GM19351 (cell line): ENCODE measurements around the gene PRKACG.
"Not testable (repeated sequence)": the region's sequence is repeated elsewhere in the genome, so short reads cannot be mapped to it uniquely, and the experiment has no call there.

ENCODE experiments used
- ATAC-seq: cut with Tn5 transposase; IDR thresholded peaks from one replicate; pipeline ENCODE4 v1.9.1; 2021; ENCODE audit warnings: mild to moderate bottlenecking, moderate library complexity; ENCODE audit not compliant: unreplicated experiment

Gene PRKACG

DNA sequence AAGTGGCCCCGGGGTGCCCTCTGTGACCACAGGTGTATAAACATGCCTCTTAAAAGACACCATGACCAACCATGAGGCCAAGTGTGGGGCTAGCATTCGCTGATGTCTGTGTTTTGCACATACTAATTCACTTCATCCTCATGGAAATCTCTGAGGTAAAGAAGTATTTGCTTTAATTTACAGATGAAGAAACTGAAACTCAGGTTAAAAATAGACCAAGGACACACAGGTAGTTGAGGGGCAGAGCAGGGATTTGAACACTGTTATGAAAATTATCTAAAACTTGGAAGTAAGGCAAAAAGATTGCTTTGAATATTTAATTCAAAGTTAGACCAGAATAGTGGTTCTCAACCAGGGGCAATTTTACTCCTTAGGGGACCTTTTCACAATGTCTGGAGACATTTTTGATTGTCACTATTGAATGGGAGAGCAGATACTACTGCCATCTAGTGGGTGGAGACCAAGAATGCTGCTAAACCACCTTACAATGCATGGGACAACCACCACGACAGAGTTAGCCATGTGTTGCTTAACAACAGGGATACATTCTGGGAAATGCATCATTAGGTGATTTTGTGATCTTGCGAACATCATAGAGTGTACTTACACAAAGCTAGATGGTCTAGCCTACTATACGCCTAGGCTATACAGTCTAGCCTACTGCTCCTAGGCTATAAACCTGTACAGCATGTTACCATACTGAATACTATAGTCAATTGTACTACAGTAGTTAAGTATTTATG is 13.6 kb upstream of the PRKACG start:
- ATAC-seq = peak; percentile 85

DNA sequence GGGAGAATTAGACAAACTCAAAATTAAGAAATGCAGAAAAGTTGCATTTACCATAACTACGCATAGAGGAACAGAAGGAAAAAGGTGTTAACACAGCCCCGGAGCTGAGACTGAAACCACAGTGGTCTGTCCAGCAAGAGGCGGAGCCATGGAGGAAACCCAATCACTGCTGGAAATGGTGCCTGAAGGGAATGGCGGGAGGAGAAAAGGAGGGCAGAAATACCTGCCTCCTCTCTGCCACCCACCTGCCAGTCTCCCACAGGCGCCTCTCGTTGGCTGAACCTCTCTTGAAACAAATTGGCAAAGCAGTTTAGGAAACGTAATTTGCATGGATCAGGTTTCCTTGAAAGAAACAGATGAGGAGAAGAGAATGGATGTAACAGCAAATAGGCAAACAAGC is 9.7 kb upstream of the PRKACG start:
- ATAC-seq = no peak

DNA sequence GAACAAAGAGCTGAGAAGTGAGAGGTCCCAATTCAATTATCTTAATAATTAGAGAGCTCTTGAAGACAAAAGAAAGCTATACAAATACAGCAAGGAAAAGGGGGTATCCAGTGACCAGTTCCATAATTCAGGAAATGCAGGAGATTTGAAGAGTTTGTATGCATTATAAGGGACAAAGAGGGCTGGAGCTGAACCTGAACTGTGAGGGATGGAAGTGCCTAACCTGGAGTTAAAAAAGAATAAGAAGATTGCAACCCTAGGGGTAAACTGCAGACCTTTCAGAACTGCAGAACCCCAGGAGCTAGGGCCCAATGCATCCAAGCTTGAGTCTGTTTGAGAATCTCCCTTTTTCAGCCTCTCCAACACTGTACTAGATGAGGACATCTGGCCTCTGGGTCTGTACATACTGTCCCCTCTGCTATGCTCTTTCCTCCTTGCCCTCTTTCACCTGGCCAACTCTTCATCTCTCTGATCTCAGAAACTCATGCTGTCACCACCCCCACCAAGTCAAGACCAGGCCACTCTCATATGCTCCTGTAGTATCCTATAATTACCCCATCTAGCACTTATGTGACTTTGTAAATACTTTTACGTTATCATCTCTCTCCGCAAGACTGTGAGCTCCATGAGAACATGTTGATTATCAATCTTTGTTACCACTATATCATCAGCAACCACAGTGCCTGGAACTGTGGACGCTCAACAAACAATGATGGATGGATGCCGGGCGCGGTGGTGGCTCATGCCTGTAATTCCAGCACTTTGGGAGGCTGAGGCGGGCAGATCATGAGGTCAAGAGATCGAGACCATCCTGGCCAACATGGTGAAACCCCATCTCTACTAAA is 6.6 kb upstream of the PRKACG start:
- no peak for ATAC-seq

DNA sequence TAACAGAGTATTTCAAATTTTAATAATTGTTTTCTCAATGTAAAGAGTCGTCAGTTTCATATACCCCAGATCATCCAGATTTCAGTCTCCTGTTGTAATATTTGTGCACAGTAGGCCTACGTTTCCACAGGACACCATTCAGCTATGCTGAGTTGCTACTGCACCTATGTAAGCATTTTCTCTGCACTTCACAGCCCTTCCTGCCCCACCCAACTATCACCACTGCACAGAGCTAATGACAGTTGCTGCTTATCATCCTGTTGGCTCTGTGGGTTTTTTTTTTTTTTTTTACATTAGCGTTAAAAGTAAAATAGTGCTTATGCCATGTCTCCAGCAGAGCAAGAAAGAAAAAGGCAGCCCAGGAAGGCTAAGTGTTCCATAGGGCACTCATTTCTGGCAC is 5.9 kb upstream of the PRKACG start:
- no peak for ATAC-seq

DNA sequence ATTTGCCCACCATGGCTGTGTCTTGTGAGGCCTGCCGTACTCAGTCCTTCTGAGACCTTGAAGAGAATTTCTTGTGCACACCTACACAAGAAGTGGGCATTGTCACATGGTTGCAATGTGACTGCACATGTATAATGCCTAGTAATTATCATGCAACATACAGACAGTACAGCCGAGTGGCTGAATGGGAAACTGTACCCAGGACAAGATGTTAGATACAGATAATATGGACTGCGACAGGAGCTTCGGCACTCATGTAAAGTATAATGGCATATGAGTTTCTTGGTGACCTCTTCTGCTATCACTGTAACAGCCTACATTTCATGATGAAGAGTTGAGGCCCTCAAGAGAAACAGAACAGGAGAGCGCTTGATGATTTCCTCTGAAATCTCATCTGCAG is 4.8 kb upstream of the PRKACG start:
- no peak for ATAC-seq

DNA sequence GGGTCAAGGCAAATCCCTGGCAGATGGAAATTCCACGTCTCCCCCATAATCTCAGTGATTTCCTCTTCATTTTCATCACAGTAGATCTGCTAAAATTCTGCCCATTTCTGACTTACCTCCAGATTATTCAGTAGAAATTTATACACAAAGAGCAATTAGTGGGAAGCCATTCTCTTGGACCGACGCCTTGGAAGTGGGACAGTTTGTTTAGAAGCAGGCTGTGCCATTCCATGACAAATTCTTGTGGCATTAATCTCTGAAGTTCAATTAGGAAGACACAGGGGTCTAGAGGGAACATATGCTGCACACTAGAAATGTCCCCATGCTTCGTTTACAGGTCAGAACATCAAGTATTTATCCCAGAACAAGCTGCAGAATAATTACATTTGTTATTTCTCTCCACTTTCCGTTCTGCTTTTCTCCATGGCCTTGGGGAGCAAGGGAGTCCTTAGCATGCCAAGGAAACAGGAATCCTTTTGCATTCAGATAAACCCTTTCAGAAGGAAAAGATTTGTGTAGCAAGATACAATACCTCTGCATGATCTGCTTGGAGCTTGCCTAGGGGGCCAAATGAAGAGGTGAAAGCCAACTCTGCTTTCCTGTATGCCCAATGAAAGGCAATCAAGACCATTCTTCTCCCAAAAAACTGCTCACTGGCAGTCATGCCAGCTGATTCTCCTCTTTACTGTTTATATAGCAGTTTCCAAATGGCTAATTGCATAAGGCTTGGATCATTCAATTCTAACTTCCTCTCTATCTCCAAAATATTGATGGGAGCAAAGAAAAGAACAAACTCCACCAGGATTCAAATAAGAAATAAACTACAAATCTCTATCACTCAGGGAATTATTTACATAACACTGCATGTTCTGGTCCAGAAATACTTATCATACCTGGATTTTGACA is 2.5 kb upstream of the PRKACG start:
- ATAC-seq = no peak

DNA sequence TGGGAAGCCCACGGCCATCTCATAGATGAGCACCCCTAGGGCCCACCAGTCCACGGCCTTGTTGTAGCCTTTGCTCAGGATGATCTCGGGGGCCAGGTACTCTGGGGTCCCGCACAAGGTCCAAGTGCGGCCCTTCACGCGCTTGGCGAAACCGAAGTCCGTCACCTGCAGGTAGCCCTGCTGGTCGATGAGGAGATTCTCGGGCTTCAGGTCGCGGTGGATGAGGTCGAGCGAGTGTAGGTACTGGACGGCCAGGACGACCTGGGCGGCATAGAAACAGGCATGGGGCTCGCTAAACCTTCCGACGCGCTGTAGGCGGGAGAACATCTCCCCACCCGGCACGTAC is 558 bp downstream of the PRKACG start:
- no peak for ATAC-seq

GRCh38 chr9:69012696-69013381 is 1.1 kb downstream of the PRKACG start:
- ATAC-seq = no peak

- no peak for ATAC-seq
Observed at GRCh38 chr9:69009708-69010107, 4.2 kb downstream of the PRKACG start.

DNA sequence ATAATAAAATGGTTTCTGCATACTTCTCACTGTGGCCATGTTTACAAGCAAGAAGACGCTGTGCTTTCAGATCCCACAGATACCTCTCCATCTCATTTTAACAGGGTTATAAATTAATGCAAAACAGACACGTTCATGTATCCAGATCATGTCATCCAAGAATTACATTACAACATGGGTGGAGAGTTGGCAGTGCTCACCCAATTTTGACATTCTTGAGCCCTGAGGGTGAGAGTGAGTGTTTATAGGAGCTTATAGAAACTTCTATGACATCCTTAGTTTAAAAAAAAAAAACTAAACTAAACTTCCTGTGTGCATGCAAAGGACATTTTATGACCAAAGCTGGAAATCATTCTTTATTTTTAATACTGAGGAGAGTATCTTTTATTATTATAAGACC is 9.1 kb downstream of the PRKACG start:
- no peak for ATAC-seq

GRCh38 chr9:69003051-69003450 is 10.9 kb downstream of the PRKACG start:
- ATAC-seq = no peak

DNA sequence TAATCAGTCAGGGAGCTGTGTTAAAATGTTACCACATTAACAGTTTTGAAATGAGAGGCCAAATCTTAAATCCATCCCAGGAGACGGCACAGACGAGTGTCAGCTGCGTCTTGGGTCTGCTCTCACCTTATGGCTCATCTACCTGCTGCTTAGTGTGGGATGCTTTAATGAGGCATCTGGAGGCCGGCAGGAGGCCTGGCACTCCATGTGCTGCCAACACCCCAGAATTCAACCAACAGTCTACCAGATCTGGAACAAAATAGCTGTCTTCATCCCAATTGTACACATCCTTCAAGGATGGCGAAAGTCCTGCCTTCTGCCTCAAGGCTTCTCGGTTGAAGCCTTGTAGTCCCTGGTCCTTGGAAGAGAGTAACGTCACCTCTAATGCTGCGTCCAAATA is 12.0 kb downstream of the PRKACG start:
- no peak for ATAC-seq

DNA sequence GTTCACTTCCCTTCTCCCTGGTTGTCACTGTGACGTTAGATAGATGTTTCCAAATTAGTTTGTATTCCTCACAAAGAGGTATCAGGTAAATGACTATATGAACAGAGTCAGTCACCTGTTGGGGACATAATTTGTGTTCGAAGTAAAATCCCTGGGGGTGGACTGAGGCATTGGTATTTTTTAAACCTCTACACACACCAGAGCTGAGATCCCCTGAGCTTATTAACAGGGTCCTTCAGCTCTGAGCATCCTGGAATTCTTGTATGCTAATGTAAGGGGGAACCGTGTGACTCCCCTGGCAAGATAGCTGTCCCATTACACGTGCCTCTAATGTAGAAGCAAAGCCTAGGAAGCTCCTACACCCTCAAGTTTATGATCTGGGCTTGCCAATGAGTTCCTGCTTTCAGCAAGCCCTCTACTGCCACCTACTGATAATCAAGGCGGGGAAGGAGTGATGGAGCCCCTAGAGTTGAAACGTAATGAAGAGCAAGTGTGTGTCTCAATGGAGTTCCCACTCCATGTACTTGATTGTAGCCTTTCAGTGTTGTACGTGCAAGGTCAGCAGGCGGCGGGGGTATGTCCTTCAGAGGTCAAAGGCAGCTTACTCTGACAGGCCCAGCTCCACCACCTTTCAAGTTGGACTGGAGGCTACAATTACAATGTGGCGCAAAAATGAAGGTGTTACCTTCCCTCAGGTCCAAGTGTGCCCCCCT is 14.4 kb downstream of the PRKACG start:
- peak; percentile 92 for ATAC-seq

GRCh38 chr9:68998812-68999211 is 15.1 kb downstream of the PRKACG start:
- peak; percentile 66 for ATAC-seq

DNA sequence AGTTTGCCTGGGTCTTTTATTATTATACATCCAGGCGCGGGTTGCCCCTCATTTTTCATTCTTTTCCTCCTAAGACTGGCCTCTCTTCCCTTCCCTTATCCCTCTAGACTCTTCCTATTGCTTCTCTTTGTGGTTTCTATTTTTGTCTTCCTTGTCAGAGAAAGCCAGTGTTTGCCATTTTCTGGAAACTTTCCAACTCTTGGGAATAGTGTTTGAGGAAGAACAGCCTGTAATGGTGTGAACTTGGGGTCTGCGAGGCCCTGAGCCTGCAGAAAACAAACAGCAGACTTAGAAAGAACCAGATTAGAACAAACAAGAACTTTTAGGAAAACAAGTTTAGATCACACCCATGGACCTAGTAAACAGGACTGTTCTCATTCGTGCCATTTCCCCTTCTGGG is 15.5 kb downstream of the PRKACG start:
- no peak for ATAC-seq

DNA sequence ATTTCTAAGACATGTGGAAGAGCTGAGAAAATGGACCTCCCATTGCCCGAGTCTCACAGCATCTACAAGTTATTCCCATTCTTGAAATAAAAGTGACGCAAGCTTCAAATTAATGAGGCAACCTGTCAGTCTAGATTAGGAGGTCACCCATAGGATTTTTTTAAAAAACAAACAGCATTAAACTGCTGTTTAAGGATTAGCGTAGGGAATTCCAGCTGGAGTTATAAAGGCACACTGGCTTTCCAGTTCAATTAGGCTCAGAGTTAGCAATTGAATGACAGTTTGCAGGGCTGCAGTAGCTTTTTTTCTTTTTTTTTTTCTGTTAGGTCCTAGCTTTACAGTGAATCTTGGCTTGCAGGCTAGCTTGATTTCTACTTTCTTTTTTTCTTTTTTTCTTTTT is 16.2 kb downstream of the PRKACG start:
- ATAC-seq = no peak

DNA sequence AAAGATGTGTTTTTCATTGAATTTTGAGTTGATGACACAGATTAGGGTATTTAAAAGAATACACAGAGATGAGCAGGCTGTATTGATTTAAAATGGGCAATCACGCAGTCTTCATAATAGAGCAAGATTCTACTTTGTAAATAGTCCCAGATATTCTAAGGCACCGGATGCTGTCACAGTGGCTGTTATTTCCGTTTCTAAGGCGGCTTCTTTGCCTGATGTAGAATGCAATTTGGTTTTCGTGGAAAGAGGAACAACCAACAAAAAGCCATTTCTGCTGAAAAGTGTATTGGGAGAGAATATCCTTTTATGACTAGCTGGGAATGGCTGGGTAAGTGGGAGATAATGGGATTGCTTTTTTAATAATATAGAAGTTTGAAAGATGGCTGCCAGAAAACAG is 17.5 kb downstream of the PRKACG start:
- ATAC-seq = no peak

- ATAC-seq = no peak
Observed at GRCh38 chr9:68995776-68996175, 18.1 kb downstream of the PRKACG start.

GRCh38 chr9:68991457-68991856 is 22.5 kb downstream of the PRKACG start:
- ATAC-seq = no peak

GRCh38 chr9:68986949-68987348 is 27.0 kb downstream of the PRKACG start:
- not testable (repeated sequence) for ATAC-seq
